Activated naive CD4-positive, alpha-beta T cell treated with anti-CD3 and anti-CD28 coated beads, Interleukin-2, amount 50 U/mL, for 16 hours (primary cell): ENCODE data around the gene HTR2B.
"Not testable (repeated sequence)": the region's sequence is repeated elsewhere in the genome, so short reads cannot be mapped to it uniquely, and the experiment has no call there.

Source experiments
- DNase-seq: peaks from one replicate; pipeline ENCODE4 v3.0.0-alpha.2; 2020

Gene HTR2B

DNA sequence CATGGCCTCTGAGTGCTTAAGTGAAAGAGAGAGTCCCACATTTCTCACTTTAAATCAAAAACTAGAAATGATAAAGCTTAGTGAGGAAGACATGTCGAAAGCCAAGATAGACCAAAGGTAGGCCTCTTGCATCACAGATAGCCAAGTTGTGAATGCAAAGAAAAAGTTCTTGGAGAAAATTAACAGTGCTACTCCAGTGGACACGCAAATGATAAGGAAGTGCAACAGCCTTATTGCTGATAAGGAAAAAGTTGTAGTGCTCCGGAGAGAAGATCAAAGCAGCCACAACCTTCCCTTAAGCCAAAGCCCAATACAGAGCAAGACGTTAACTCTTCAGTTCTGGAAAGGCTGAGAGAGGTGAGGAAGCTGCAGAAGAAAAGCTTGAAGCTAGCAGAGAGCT lies 36.1 kb downstream of the HTR2B start:
- DNase-seq = no peak

GRCh38 chr2:231084565-231084964 lies 40.3 kb downstream of the HTR2B start:
- no peak for DNase-seq

GRCh38 chr2:231069379-231070054 lies 55.3 kb downstream of the HTR2B start:
- DNase-seq = no peak

DNA sequence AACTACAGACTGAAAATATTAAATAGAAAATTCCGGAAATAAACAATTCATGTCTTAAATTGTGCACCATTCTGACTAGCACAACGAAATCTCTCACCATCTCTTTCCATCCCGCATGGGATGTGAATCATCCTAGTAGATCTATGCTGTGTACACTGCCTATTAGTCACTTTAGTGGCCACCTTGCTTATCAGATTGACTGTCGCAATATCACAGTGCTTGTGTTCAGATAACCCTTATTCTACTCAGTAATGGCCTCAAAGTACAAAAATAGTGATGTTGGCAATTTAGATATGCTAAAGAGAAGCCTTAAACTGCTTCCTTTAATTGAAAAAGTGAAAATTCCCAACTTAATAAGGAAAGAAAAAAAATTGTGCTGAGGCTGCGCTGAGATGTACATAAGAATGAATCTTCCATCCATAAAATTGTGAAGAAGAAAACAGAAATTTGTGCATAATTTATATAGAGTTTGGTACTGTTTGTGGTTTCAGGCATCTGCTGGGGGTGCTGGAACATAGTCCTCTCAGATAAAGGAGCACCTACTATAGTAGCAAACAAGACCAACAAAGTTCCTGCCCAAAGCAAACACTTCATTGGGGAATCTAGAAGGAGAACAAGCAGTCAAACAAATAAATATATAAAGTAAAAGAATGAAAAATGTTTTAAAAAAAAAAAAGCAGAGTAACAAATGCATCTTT lies 56.2 kb downstream of the HTR2B start:
- no peak for DNase-seq

- not testable (repeated sequence) for DNase-seq
These were observed 57.3 kb downstream of the HTR2B start for GRCh38 chr2:231067531-231067930.

DNA sequence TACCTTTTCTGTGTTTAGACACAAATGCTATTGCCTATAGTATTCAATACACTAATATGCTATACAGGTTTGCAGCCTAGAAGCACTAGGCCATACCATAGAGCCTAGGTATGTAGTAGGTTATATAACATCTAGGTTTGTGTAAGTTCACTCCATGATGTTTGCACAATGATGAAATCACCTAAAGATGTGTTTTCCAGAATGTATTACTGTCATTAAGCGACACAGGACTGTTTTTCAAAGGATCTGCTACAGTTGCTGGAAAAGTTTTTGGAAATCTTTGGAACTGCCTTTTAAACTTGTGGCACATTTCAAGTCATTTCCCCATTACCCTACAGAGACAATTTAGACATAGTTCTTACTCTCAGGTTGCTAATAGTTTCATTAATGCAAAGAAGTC lies 58.9 kb downstream of the HTR2B start:
- DNase-seq = no peak

- no peak for DNase-seq
These were observed 61.5 kb downstream of the HTR2B start for GRCh38 chr2:231063347-231063746.

DNA sequence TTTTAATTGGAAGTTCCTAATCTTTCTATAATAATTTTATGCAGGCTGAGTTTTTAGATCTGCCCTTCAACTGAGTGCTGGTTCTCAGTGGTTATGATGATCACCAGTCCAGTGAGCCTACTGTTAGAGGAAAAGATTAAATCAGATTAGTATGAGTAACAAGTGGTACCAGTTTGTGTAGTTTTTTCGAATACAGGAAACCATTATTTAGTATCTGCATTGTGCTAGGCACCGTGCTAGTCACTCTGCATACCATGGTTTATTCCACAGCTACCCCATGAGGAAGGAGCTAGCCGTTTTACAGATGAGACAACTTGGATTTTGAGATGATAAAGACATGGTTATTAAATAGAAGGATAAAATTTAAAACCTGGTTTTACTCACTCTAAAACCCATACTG lies 62.1 kb downstream of the HTR2B start:
- no peak for DNase-seq

- DNase-seq = no peak
These were observed 65.1 kb downstream of the HTR2B start for GRCh38 chr2:231059756-231060155.

DNA sequence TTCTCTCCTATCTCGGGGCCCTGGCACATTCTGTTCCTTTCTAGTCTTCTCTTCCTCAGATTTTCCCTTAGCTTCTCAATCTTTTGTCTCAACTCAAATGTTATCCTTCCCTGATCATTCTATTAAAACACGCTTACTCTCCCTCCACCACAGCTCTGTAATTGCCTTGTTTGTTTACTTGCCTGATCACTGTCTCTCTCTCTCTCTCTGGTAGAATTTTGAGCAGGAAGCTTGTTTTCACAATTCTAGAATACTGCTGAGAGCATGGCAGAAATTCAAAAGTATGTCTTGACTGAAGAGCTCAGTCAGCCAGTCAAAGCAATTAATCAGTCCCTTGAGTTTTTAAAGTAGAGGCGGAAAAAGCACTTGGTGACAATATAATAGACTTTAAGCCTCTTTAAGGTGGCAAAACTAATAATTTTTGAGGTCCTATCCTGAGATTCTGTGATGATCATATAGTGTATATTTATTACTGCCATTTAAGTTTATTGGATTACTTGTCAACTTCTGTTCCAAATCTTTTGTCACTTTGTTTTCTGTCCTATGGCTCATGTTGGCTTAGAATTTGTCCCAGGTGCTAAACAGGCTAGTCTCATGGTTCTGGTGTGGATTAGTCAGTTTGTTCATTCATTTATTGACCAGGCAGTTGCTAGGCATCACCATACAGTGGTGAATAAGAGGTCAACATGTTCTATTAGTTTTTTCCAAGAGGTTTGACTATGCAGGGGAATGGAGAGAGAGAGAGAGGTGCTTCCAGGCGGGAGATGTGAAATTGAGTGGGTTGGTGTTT lies 65.9 kb downstream of the HTR2B start:
- DNase-seq = no peak
